Measurements from ENCODE around the gene DCBLD2. TPM values are rescaled to one million over a fixed set of nuclear protein-coding genes. Genes with fewer than 3 reads are reported as not detected.
"Not testable (repeated sequence)": the region's sequence is repeated elsewhere in the genome, so short reads cannot be mapped to it uniquely, and the experiment has no call there.

Gene DCBLD2
- total RNA-seq, 4 donors from 2014 or later, result 9.8 to 23.7 (median 19.0) TPM

GRCh38 chr3:98884675-98885371 lies 16.7 kb downstream of the DCBLD2 start:
- H3K9me3 ChIP-seq, result no peaks in the 10 kb centered on the region
- 30% methylated on average over 6 of the region's 6 CpGs for WGBS
- H3K27ac ChIP-seq, result no peak overlapping the region
- no peak for TF ChIP-seq POLR2AphosphoS5 (IDR thresholded peaks at IDR 0.05)
- no peak for TF ChIP-seq EP300 (IDR thresholded peaks at IDR 0.05)
- TF ChIP-seq CTCF (IDR thresholded peaks at IDR 0.05), result no peak
- TF ChIP-seq POLR2A (IDR thresholded peaks at IDR 0.05), result no peak
- peaks cover 16% of the 10 kb centered on the region for H3K4me1 ChIP-seq
- H3K4me3 ChIP-seq, result no peak overlapping the region
- peaks cover 2% of the 10 kb centered on the region for H3K36me3 ChIP-seq
- no peaks in the 10 kb centered on the region for H3K27me3 ChIP-seq
- no peak for DNase-seq (ENCODE audit: low spot score in 2 of 2)

- WGBS, result 90% methylated on average over 5 of the region's 5 CpGs
- H3K4me3 ChIP-seq; H3K36me3 ChIP-seq; H3K27ac ChIP-seq; H3K9me3 ChIP-seq; H3K27me3 ChIP-seq; DNase-seq (ENCODE audit: low spot score in 2 of 2): not testable (repeated sequence)
- H3K4me1 ChIP-seq, result peaks cover 16% of the 10 kb centered on the region
Measured at GRCh38 chr3:98882614-98883333, 18.7 kb downstream of the DCBLD2 start.

GRCh38 chr3:98877132-98877531 lies 24.4 kb downstream of the DCBLD2 start:
- TF ChIP-seq POLR2A (IDR thresholded peaks at IDR 0.05) (no peak), CTCF (IDR thresholded peaks at IDR 0.05) (no peak), EP300 (IDR thresholded peaks at IDR 0.05) (no peak), POLR2AphosphoS5 (IDR thresholded peaks at IDR 0.05) (no peak)
- 90% methylated on average over 2 of the region's 2 CpGs for WGBS
- H3K27ac ChIP-seq, result no peak overlapping the region

GRCh38 chr3:98875535-98875934 lies 26.0 kb downstream of the DCBLD2 start:
- H3K27ac ChIP-seq, result no peak overlapping the region
- H3K4me1 ChIP-seq, result no peaks in the 10 kb centered on the region
- H3K27me3 ChIP-seq, result no peaks in the 10 kb centered on the region
- 47% methylated on average over 3 of the region's 3 CpGs for WGBS
- H3K9me3 ChIP-seq, result no peaks in the 10 kb centered on the region
- TF ChIP-seq POLR2AphosphoS5 (IDR thresholded peaks at IDR 0.05) (no peak), EP300 (IDR thresholded peaks at IDR 0.05) (no peak), CTCF (IDR thresholded peaks at IDR 0.05) (no peak)
- peaks cover 7% of the 10 kb centered on the region for H3K36me3 ChIP-seq
- H3K4me3 ChIP-seq, result no peak overlapping the region
- no peak for DNase-seq (ENCODE audit: low spot score in 2 of 2)

More at GRCh38 chr3:98877132-98877531, 24.4 kb downstream of the DCBLD2 start:
- no peaks in the 10 kb centered on the region for H3K9me3 ChIP-seq
- H3K4me1 ChIP-seq, result no peaks in the 10 kb centered on the region
- H3K4me3 ChIP-seq, result no peak overlapping the region
- no peaks in the 10 kb centered on the region for H3K27me3 ChIP-seq
- peaks cover 7% of the 10 kb centered on the region for H3K36me3 ChIP-seq
- no peak for DNase-seq (ENCODE audit: low spot score in 2 of 2)

GRCh38 chr3:98874602-98875249 lies 26.8 kb downstream of the DCBLD2 start:
- WGBS, result 77% methylated on average over 6 of the region's 6 CpGs

More at GRCh38 chr3:98874602-98875249, 26.8 kb downstream of the DCBLD2 start:
- Histone ChIP-seq H3K36me3 (peaks cover 4% of the 10 kb centered on the region), H3K4me1 (no peaks in the 10 kb centered on the region), H3K4me3 (no peak overlapping the region), H3K9me3 (no peaks in the 10 kb centered on the region), H3K27me3 (no peaks in the 10 kb centered on the region), H3K27ac (no peak overlapping the region)
- TF ChIP-seq POLR2AphosphoS5 (IDR thresholded peaks at IDR 0.05), result no peak
- TF ChIP-seq CTCF (IDR thresholded peaks at IDR 0.05), result no peak
- TF ChIP-seq EP300 (IDR thresholded peaks at IDR 0.05), result no peak
- no peak for TF ChIP-seq POLR2A (IDR thresholded peaks at IDR 0.05)
- DNase-seq (ENCODE audit: low spot score in 2 of 2), result no peak

All from suprapubic skin (tissue), 4 donors.